Measurements from ENCODE around the gene ARHGAP21.
A peak's percentile ranks its signal among the peaks of the same experiment; 100 is the strongest.
"Not testable (repeated sequence)": the region's sequence is repeated elsewhere in the genome, so short reads cannot be mapped to it uniquely, and the experiment has no call there.

ARHGAP21 gene
- total RNA-seq: 40.4 to 101 (median 43.0) reads per million in 3 experiments

- DNase-seq: peak; percentile 30
These were observed at the start of gene ARHGAP21 for GRCh38 chr10:24723788-24724380. Gene ARHGAP21 (minus strand): TSS chr10:24723887. CDS start chr10:24721899, 1,988 bp downstream.

GRCh38 chr10:24771943-24772694, 48.4 kb upstream of the ARHGAP21 start:
- DNase-seq: no peak

- not testable (repeated sequence) for DNase-seq
These were observed 41.3 kb upstream of the ARHGAP21 start for GRCh38 chr10:24764991-24765390.

GRCh38 chr10:24762966-24763623, 39.4 kb upstream of the ARHGAP21 start:
- no peak for DNase-seq

- DNase-seq: no peak
These were observed 38.7 kb upstream of the ARHGAP21 start for GRCh38 chr10:24762161-24762924.

- no peak for DNase-seq
These were observed 36.0 kb upstream of the ARHGAP21 start for GRCh38 chr10:24759672-24760071.

- not testable (repeated sequence) for DNase-seq
These were observed 34.6 kb upstream of the ARHGAP21 start for GRCh38 chr10:24758254-24758653.

- DNase-seq: no peak
These were observed 32.6 kb upstream of the ARHGAP21 start for GRCh38 chr10:24756283-24756682.

- no peak for DNase-seq
These were observed 28.0 kb upstream of the ARHGAP21 start for GRCh38 chr10:24751716-24752115.

GRCh38 chr10:24750695-24751094, 27.0 kb upstream of the ARHGAP21 start:
- no peak for DNase-seq

- no peak for DNase-seq
These were observed 24.5 kb upstream of the ARHGAP21 start for GRCh38 chr10:24748214-24748613.

- no peak for DNase-seq
These were observed 21.3 kb upstream of the ARHGAP21 start for GRCh38 chr10:24744946-24745345.

GRCh38 chr10:24740714-24741113, 17.0 kb upstream of the ARHGAP21 start:
- no peak for DNase-seq

GRCh38 chr10:24737001-24737400, 13.3 kb upstream of the ARHGAP21 start:
- DNase-seq: no peak

- no peak for DNase-seq
These were observed 8.3 kb upstream of the ARHGAP21 start for GRCh38 chr10:24731942-24732341.

GRCh38 chr10:24730811-24731210, 7.1 kb upstream of the ARHGAP21 start:
- no peak for DNase-seq

GRCh38 chr10:24727786-24728185, 4.1 kb upstream of the ARHGAP21 start:
- DNase-seq: no peak

- DNase-seq: no peak
These were observed 2.9 kb upstream of the ARHGAP21 start for GRCh38 chr10:24726626-24727025.

GRCh38 chr10:24726029-24726428, 2.3 kb upstream of the ARHGAP21 start:
- not testable (repeated sequence) for DNase-seq

GRCh38 chr10:24724381-24725228, 918 bp upstream of the ARHGAP21 start:
- DNase-seq: peak; percentile 90

GRCh38 chr10:24723386-24723787, 300 bp downstream of the ARHGAP21 start:
- peak; percentile 10 for DNase-seq

Measured in central memory CD4-positive, alpha-beta T cell (primary cell).